Peyer's patch (tissue), 4 donors: ENCODE data around the gene MTRR.

ENCODE experiments used
- CTCF ChIP-seq, 6 experiments: fragments of 450-650 bp in 4 of 6; fragments of 200-600 bp in 2 of 6; sonication (generic) in 1 of 6; IDR thresholded peaks; one replicate each; pipeline ENCODE4 v1.5.1; 2017 to 2019; ENCODE audit warnings: antibody characterized with exemption in 6 of 6, mild to moderate bottlenecking in 3 of 6, moderate library complexity in 1 of 6
- POLR2A ChIP-seq, 2 donors: fragments of 450-650 bp; IDR thresholded peaks; one replicate each; pipeline ENCODE4 v1.5.1; 2017; ENCODE audit warnings: antibody characterized with exemption in 2 of 2, mild to moderate bottlenecking in 2 of 2, moderate library complexity in 2 of 2

GRCh38 chr5:7868427-7868772, 548 bp upstream of the MTRR start:
- TF ChIP-seq POLR2A (IDR thresholded peaks at IDR 0.05) (no peak), CTCF (IDR thresholded peaks at IDR 0.05) (no peak)
